NCI-H2171 treated with DMSO at 0.1 percent for 48 hours (cell line): ENCODE measurements around the gene SOCS1.
A peak's percentile ranks its signal among the peaks of the same experiment; 100 is the strongest.
"Not testable (repeated sequence)": the region's sequence is repeated elsewhere in the genome, so short reads cannot be mapped to it uniquely, and the experiment has no call there.

ENCODE experiments used
- DNase-seq: peaks from one replicate; lab custom pipeline; 2025; lab: John Stamatoyannopoulos, UW

The SOCS1 gene

GRCh38 chr16:11255737-11256660 lies at the start of gene SOCS1:
TSS of gene SOCS1 (minus strand) at chr16:11256204. CDS start at chr16:11255478, 726 bp downstream.
- DNase-seq = peak; percentile 73

GRCh38 chr16:11303405-11304138 lies 47.6 kb upstream of the SOCS1 start:
- peak; percentile 86 for DNase-seq

- peak; percentile 86 for DNase-seq
Measured at GRCh38 chr16:11302977-11303376, 47.0 kb upstream of the SOCS1 start.

GRCh38 chr16:11301645-11302501 lies 45.9 kb upstream of the SOCS1 start:
- no peak for DNase-seq

- no peak for DNase-seq
Measured at GRCh38 chr16:11300560-11300892, 44.5 kb upstream of the SOCS1 start.

- no peak for DNase-seq
Measured at GRCh38 chr16:11299865-11300559, 44.0 kb upstream of the SOCS1 start.

- not testable (repeated sequence) for DNase-seq
Measured at GRCh38 chr16:11298950-11299547, 43.0 kb upstream of the SOCS1 start.

- DNase-seq = peak; percentile 40
Measured at GRCh38 chr16:11298143-11298900, 42.3 kb upstream of the SOCS1 start.

- DNase-seq = peak; percentile 91
Measured at GRCh38 chr16:11297492-11298142, 41.6 kb upstream of the SOCS1 start.

GRCh38 chr16:11296706-11297491 lies 40.9 kb upstream of the SOCS1 start:
- DNase-seq = peak; percentile 49

- DNase-seq = no peak
Measured at GRCh38 chr16:11296351-11296705, 40.3 kb upstream of the SOCS1 start.

- no peak for DNase-seq
Measured at GRCh38 chr16:11295672-11296071, 39.7 kb upstream of the SOCS1 start.

GRCh38 chr16:11292076-11292748 lies 36.2 kb upstream of the SOCS1 start:
- no peak for DNase-seq

GRCh38 chr16:11291091-11291703 lies 35.2 kb upstream of the SOCS1 start:
- no peak for DNase-seq

GRCh38 chr16:11290102-11290893 lies 34.3 kb upstream of the SOCS1 start:
- DNase-seq = no peak

GRCh38 chr16:11289696-11290095 lies 33.7 kb upstream of the SOCS1 start:
- DNase-seq = not testable (repeated sequence)

- DNase-seq = no peak
Measured at GRCh38 chr16:11289202-11289601, 33.2 kb upstream of the SOCS1 start.
